ENCODE data around the gene STKLD1.

STKLD1 gene

GRCh38 chr9:133393399-133393798 lies 17.2 kb downstream of the STKLD1 start:
- DNase-seq (ENCODE audit: low read depth) = no peak
- no peak for TF ChIP-seq CTCF (IDR thresholded peaks at IDR 0.05; ENCODE audit: insufficient read depth, low read depth, low read length, missing control alignments)
- no peak overlapping the region for H3K4me3 ChIP-seq (ENCODE audit: low read length)

- no peak for TF ChIP-seq CTCF (IDR thresholded peaks at IDR 0.05; ENCODE audit: insufficient read depth, low read depth, low read length, missing control alignments)
- DNase-seq (ENCODE audit: low read depth) = no peak
- H3K4me3 ChIP-seq (ENCODE audit: low read length) = no peak overlapping the region
Observed at GRCh38 chr9:133394687-133395271, 18.6 kb downstream of the STKLD1 start.

GRCh38 chr9:133396952-133397351 lies 20.8 kb downstream of the STKLD1 start:
- peak; percentile 17 for TF ChIP-seq CTCF (IDR thresholded peaks at IDR 0.05; ENCODE audit: insufficient read depth, low read depth, low read length, missing control alignments)
- H3K4me3 ChIP-seq (ENCODE audit: low read length) = no peak overlapping the region
- peak; percentile 25 for DNase-seq (ENCODE audit: low read depth)

GRCh38 chr9:133397370-133397769 lies 21.2 kb downstream of the STKLD1 start:
- TF ChIP-seq CTCF (IDR thresholded peaks at IDR 0.05; ENCODE audit: insufficient read depth, low read depth, low read length, missing control alignments) = no peak
- DNase-seq (ENCODE audit: low read depth) = no peak
- no peak overlapping the region for H3K4me3 ChIP-seq (ENCODE audit: low read length)

GRCh38 chr9:133397895-133398294 lies 21.7 kb downstream of the STKLD1 start:
- no peak for DNase-seq (ENCODE audit: low read depth)
- no peak overlapping the region for H3K4me3 ChIP-seq (ENCODE audit: low read length)
- no peak for TF ChIP-seq CTCF (IDR thresholded peaks at IDR 0.05; ENCODE audit: insufficient read depth, low read depth, low read length, missing control alignments)

GRCh38 chr9:133400292-133400691 lies 24.1 kb downstream of the STKLD1 start:
- H3K4me3 ChIP-seq (ENCODE audit: low read length) = no peak overlapping the region
- DNase-seq (ENCODE audit: low read depth) = no peak
- TF ChIP-seq CTCF (IDR thresholded peaks at IDR 0.05; ENCODE audit: insufficient read depth, low read depth, low read length, missing control alignments) = no peak

- no peak for DNase-seq (ENCODE audit: low read depth)
- TF ChIP-seq CTCF (IDR thresholded peaks at IDR 0.05; ENCODE audit: insufficient read depth, low read depth, low read length, missing control alignments) = no peak
- no peak overlapping the region for H3K4me3 ChIP-seq (ENCODE audit: low read length)
Observed at GRCh38 chr9:133401588-133401987, 25.4 kb downstream of the STKLD1 start.
